HepG2 (cell line): ENCODE measurements around the gene PIGR. TPM values are rescaled to one million over a fixed set of nuclear protein-coding genes. Genes with fewer than 3 reads are reported as not detected.

Experiments
- ATAC-seq: fragments of 200-7000 bp; cut with Tn5 transposase; 3 replicates; pipeline ENCODE4 v1.9.1; 2020; ENCODE audit warnings: mild to moderate bottlenecking, moderate library complexity
- BruUV-seq: library from RNA; stranded (reverse); fragments of 400-500 nt; replicated peaks from 2 replicates; lab custom pipeline; 2021; lab: Mats Ljungman, UMichigan
- CTCF ChIA-PET: fragments of 300-600 bp; formaldehyde crosslinking; extraction: SDS; loops from one replicate; lab custom pipeline; 2021; ENCODE audit warnings: low total read pairs, inconsistent platforms, low intra/inter-chr PET ratio; lab: Yijun Ruan, JAX
- POLR2A ChIA-PET: fragments of 350-600 bp; sonication (Branson Sonifier 250); formaldehyde crosslinking; loops from one replicate; lab custom pipeline; 2020; ENCODE audit warnings: antibody characterized with exemption, inconsistent platforms; lab: Yijun Ruan, JAX
- DNase-seq: peaks from one replicate; pipeline ENCODE4 v3.0.0-alpha.2; 2015; ENCODE audit warnings: low spot score
- FAIRE-seq: peaks from 3 replicates; lab custom pipeline; 2011; peaks lifted over from hg19 to GRCh38; lab: Jason Lieb, UNC
- H2AFZ ChIP-seq: one replicate; pipeline ENCODE4 v1.6.1; 2011; ENCODE audit warnings: low read length, inconsistent platforms
- H3K27ac ChIP-seq: fragments of 300-600 bp; 3 replicates; pipeline ENCODE4 v1.8.0; 2011; ENCODE audit warnings: mixed run types, mild to moderate bottlenecking, mixed read lengths, low read length, inconsistent platforms; ENCODE audit not compliant: insufficient read depth; ENCODE audit errors: extremely low read length
- H3K27me3 ChIP-seq, 2 experiments: fragments of 200-600 bp in 1 of 2; 2 replicates in 1 of 2; 3 replicates in 1 of 2; pipeline versions ENCODE4 v1.6.0 to v1.8.0; 2011; ENCODE audit warnings: low read length in 2 of 2, mild to moderate bottlenecking in 2 of 2, moderate library complexity in 2 of 2, inconsistent platforms in 1 of 2; ENCODE audit not compliant: insufficient read depth in 2 of 2, control insufficient read depth in 1 of 2
- H3K36me3 ChIP-seq, 2 experiments: fragments of 200-600 bp in 1 of 2; replicated peaks in 1 of 2; 2 replicates in 1 of 2; 3 replicates in 1 of 2; pipeline versions ENCODE4 v1.5.1 to v1.8.0; 2011; ENCODE audit warnings: low read length in 2 of 2, inconsistent platforms in 1 of 2; ENCODE audit not compliant: insufficient read depth in 2 of 2, control insufficient read depth in 1 of 2
- H3K4me1 ChIP-seq: 2 replicates; pipeline ENCODE4 v1.5.1; 2012; ENCODE audit warnings: low read length, inconsistent platforms; ENCODE audit not compliant: insufficient read depth
- H3K4me2 ChIP-seq: 2 replicates; pipeline ENCODE4 v1.6.0; 2011; ENCODE audit warnings: low read depth, low read length, inconsistent platforms
- H3K4me3 ChIP-seq, 3 experiments: fragments of 200-600 bp in 1 of 3; sonication (generic), shearing (Covaris generic) in 1 of 3; replicated peaks in 1 of 3; 2 replicates each; pipeline ENCODE4 v1.5.1; 2011 to 2016; ENCODE audit warnings: low read length in 3 of 3, inconsistent platforms in 2 of 3, low read depth in 2 of 3, mild to moderate bottlenecking in 2 of 3, control low read depth in 1 of 3, mixed read lengths in 1 of 3; ENCODE audit not compliant: insufficient read depth in 1 of 3
- H3K79me2 ChIP-seq: one replicate; pipeline ENCODE4 v1.6.1; 2011; ENCODE audit warnings: low read length, inconsistent platforms; ENCODE audit not compliant: insufficient read depth
- H3K9ac ChIP-seq: 2 replicates; pipeline ENCODE4 v1.6.0; 2011; ENCODE audit warnings: mild to moderate bottlenecking, low read depth, low read length, inconsistent platforms; ENCODE audit not compliant: insufficient read depth
- H3K9me3 ChIP-seq: 2 replicates; pipeline ENCODE4 v1.5.1; 2012; ENCODE audit warnings: mild to moderate bottlenecking, low read length
- H4K20me1 ChIP-seq: 2 replicates; pipeline ENCODE4 v1.6.0; 2011; ENCODE audit warnings: inconsistent platforms, mild to moderate bottlenecking, low read length, moderate library complexity; ENCODE audit not compliant: insufficient read depth
- EZH2 ChIP-seq: conservative IDR thresholded peaks from 2 replicates; pipeline ENCODE4 v1.6.1; 2012; ENCODE audit warnings: mild to moderate bottlenecking, low read depth, low read length, moderate library complexity
- HHEX ChIP-seq: IDR thresholded peaks from 2 replicates; pipeline ENCODE4 v1.6.1; 2016; ENCODE audit warnings: control low read depth
- MLXIP ChIP-seq: sonication (generic); formaldehyde crosslinking; IDR thresholded peaks from 2 replicates; pipeline ENCODE4 v1.9.0; 2021; ENCODE audit warnings: missing genetic modification reagents, borderline replicate concordance
- YEATS4 ChIP-seq: sonication (generic); formaldehyde crosslinking; IDR thresholded peaks from 2 replicates; pipeline ENCODE4 v1.4.0; 2020; ENCODE audit warnings: missing genetic modification reagents, borderline replicate concordance
- ZBTB25 ChIP-seq: IDR thresholded peaks from 2 replicates; pipeline ENCODE4 v1.6.1; 2018; ENCODE audit warnings: missing genetic modification reagents
- ZBTB44 ChIP-seq: sonication (generic); formaldehyde crosslinking; IDR thresholded peaks from 2 replicates; pipeline ENCODE4 v1.4.0; 2020; ENCODE audit warnings: missing genetic modification reagents
- ZIK1 ChIP-seq: sonication (generic); formaldehyde crosslinking; IDR thresholded peaks from 2 replicates; pipeline ENCODE4 v1.5.0; 2020; ENCODE audit warnings: mild to moderate bottlenecking, low read depth, missing genetic modification reagents, borderline replicate concordance
- ZNF563 ChIP-seq: sonication (generic); formaldehyde crosslinking; IDR thresholded peaks from 2 replicates; pipeline ENCODE4 v1.8.0; 2022; ENCODE audit warnings: mild to moderate bottlenecking, moderate library complexity, missing genetic modification reagents
- ZSCAN9 ChIP-seq: IDR thresholded peaks from 2 replicates; pipeline ENCODE4 v1.6.1; 2016; ENCODE audit warnings: borderline replicate concordance
- whole genome bisulfite sequencing: methylation state at CpG from one replicate; pipeline ENCODE4 v1.1.6; 2017; ENCODE audit warnings: low lambda C conversion rate; 5-methylcytosine and 5-hydroxymethylcytosine counted together
- in situ Hi-C: cut with HindIII; loops from 2 replicates; pipeline ENCODE4 v1.10.0; 2017; ENCODE audit warnings: low pct_unique_long_range_greater_than_20kb; ENCODE audit not compliant: extremely low pct_ligation_motif_present
- intact Hi-C: fragments of 100-400 bp; cut with micrococcal nuclease; formaldehyde crosslinking; loops from one replicate; pipeline ENCODE4 v1.10.0; 2022; ENCODE audit not compliant: unreplicated experiment
- polyA plus RNA-seq, 8 experiments: library from polyadenylated mRNA; depleted of rRNA in 3 of 8; stranded (reverse) in 7 of 8; unstranded in 1 of 8; fragments of >200 nt; fragmentation: Illumina TruSeq in 4 of 8; extraction: Trizol in 4 of 8; gene quantifications; 2 replicates each; pipeline versions ENCODE4 v1.2.1 to v1.2.3, GENCODE V29; 2011 to 2016; ENCODE audit warnings: low read depth in 4 of 8, missing spikeins in 1 of 8, mixed read lengths in 1 of 8; ENCODE audit not compliant: insufficient read depth in 1 of 8
- total RNA-seq, 5 experiments: library from RNA; depleted of rRNA; stranded (reverse); fragments of >200 nt; fragmentation: Illumina TruSeq; extraction: Trizol; gene quantifications; 2 replicates each; pipeline ENCODE4 v1.2.3, GENCODE V29; 2016; ENCODE audit warnings: low read depth in 1 of 5

The PIGR gene
- total and polyA plus RNA-seq, 2 of the 13 experiments (the other 11 are each of a cell fraction or from before 2014, with no cell fraction given), result not detected

GRCh38 chr1:206967096-206967849 is 21.0 kb upstream of the PIGR start:
- Histone ChIP-seq H4K20me1 (no peaks in the 10 kb centered on the region), H3K27ac (no peak overlapping the region), H2AFZ (no peak overlapping the region), H3K27me3 (peaks cover 0 to 20% of the 10 kb centered on the region in 2 experiments; a peak in 3 of 5 replicates)
- CTCF ChIA-PET, result no interaction called here
- no TSS peak for BruUV-seq
- in situ Hi-C loops, result no loop called here
- 20% methylated on average over 8 of the region's 8 CpGs for WGBS
- TF ChIP-seq ZBTB44 (CRISPR knock-in tag) (no peak), ZSCAN9 (CRISPR knock-in tag) (no peak), ZNF563 (CRISPR knock-in tag) (no peak), ZBTB25 (no peak), MLXIP (CRISPR knock-in tag) (no peak), EZH2 (no peak), ZIK1 (CRISPR knock-in tag) (no peak), YEATS4 (CRISPR knock-in tag) (no peak), HHEX (CRISPR knock-in tag) (no peak)
- TF ChIP-seq, all 625 proteins: peak for 0
- no peaks in the 10 kb centered on the region for H3K79me2 ChIP-seq
- DNase-seq (no peak), FAIRE-seq (no peak), ATAC-seq (no peak)
- intact Hi-C loops, result loop anchor here (2.0 kb wide), 1 partner anchor 18 kb away; no protein-coding TSS in a partner anchor
- no peak overlapping the region for H3K9ac ChIP-seq
- POLR2A ChIA-PET, result no interaction called here
- no peak overlapping the region for H3K4me2 ChIP-seq
- no peaks in the 10 kb centered on the region for H3K36me3 ChIP-seq
- peaks cover 12% of the 10 kb centered on the region for H3K4me1 ChIP-seq
- no peak overlapping the region for H3K4me3 ChIP-seq
- no peaks in the 10 kb centered on the region for H3K9me3 ChIP-seq
